GM12864 (cell line): Measurements from ENCODE around the gene RTTN.
"Not testable (repeated sequence)": the region's sequence is repeated elsewhere in the genome, so short reads cannot be mapped to it uniquely, and the experiment has no call there.

Experiments used
- DNase-seq: peaks from one replicate; pipeline ENCODE4 v3.0.0-alpha.2; 2011; ENCODE audit warnings: low read depth
- H3K4me3 ChIP-seq: 2 replicates; pipeline ENCODE4 v1.5.1; 2011; ENCODE audit warnings: mild to moderate bottlenecking, low read depth, low read length, control low read depth
- TF ChIP-seq, protein P1 (sequence below): IDR thresholded peaks from 2 replicates; pipeline ENCODE4 v1.5.1; 2011; ENCODE audit warnings: low read depth, mild to moderate bottlenecking, moderate library complexity, low read length, control low read depth, inconsistent platforms; ENCODE audit errors: missing control alignments

RTTN gene

DNA sequence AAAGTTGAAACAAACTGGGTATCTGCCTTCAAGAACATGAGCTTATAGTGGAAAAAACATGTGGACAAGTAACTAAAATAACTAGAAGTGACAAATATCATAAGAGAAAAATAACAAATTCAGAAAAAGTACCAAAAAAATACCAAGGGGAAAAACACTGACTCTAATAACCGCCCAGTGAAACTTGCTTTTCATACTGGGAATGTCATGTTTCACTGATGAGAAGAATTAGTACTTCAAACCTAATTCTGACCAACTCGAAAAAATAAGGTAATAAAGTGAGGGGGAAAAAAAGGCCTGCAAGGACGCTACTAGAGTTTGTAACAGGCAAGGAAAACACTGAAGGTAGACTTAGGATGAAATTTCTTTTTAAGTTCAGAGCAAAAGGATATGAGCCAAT lies 83.6 kb downstream of the RTTN start:
- no peak overlapping the region for H3K4me3 ChIP-seq
- TF ChIP-seq, protein P1, sequence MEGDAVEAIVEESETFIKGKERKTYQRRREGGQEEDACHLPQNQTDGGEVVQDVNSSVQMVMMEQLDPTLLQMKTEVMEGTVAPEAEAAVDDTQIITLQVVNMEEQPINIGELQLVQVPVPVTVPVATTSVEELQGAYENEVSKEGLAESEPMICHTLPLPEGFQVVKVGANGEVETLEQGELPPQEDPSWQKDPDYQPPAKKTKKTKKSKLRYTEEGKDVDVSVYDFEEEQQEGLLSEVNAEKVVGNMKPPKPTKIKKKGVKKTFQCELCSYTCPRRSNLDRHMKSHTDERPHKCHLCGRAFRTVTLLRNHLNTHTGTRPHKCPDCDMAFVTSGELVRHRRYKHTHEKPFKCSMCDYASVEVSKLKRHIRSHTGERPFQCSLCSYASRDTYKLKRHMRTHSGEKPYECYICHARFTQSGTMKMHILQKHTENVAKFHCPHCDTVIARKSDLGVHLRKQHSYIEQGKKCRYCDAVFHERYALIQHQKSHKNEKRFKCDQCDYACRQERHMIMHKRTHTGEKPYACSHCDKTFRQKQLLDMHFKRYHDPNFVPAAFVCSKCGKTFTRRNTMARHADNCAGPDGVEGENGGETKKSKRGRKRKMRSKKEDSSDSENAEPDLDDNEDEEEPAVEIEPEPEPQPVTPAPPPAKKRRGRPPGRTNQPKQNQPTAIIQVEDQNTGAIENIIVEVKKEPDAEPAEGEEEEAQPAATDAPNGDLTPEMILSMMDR = no peak
- DNase-seq = peak; percentile 21

DNA sequence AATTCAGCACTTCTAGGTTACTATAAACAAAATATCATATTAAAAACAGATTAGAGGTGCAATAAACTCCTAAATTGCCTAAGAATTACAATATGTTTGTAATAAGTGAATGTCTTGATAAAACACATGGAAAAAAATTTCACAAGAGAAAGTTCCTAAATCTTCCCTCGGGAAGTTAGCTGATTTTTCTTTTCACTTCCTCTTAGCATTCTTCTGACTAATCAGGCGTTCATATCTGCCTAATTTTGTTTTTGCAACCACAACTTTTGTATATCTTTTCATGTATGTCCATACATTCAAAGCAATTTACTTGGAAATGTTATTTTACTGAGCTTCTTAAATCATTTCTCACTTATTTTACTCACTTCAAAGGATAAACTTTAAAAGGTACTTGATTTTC lies 88.5 kb downstream of the RTTN start:
- no peak for DNase-seq
- TF ChIP-seq, protein P1 = no peak
- no peak overlapping the region for H3K4me3 ChIP-seq

DNA sequence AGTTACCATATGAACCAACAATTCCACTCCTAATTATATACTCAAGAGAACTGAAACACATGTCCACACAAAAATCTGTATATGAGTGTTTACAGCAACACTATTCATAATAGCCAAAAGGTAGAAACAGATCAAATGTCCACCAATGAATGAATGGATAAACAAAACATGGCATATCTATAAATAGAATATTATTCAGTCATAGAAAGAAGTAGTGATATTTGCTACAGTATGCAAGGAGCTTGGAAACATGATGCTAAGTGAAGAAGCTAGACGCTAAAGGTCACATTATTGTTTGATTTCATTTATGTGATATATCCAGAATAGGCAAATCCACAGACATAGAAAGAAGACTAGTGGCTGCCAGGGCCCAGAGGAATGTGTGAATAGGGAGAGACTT lies 92.0 kb downstream of the RTTN start:
- H3K4me3 ChIP-seq = no peak overlapping the region
- no peak for DNase-seq
- TF ChIP-seq, protein P1 = no peak

DNA sequence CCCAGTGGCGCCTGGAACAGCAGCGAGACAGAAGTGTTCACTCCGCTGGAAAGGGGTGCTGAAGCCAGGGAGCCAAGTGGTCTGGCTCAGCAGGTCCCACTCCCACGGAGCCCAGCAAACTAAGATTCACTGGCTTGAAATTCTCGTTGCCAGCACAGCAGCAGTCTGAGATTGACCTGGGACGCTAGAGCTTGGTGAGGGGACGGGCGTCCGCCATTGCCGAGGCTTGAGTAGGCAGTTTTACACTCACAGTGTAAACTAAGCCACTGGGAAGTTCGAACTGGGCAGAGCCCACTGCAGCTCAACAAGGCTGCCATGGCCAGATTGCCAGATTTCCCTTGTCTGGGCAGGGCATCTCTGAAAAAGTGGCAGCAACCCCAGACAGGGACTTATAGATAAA lies 94.8 kb downstream of the RTTN start:
- TF ChIP-seq, protein P1 = no peak
- DNase-seq = no peak
- no peak overlapping the region for H3K4me3 ChIP-seq

DNA sequence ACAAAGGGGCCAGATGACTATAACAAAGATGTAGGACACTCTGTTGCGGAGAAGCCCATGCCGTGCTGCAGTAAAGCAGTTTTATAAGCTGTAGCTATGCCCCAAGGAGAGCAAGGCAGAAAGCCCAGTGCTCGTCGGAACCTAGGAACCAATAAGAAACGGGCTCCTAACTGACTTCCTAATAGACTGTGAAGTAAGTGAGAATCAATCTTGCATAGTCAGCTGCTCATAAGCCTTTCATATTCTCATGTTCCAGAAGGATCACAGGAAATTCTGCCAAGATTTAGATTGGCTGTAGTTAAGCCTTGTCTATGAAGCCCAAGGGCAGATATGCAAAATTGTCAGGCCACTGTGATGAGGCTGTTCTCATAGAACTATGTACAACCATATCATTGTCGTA lies 98.4 kb downstream of the RTTN start:
- no peak for DNase-seq
- no peak overlapping the region for H3K4me3 ChIP-seq
- TF ChIP-seq, protein P1 = no peak

DNA sequence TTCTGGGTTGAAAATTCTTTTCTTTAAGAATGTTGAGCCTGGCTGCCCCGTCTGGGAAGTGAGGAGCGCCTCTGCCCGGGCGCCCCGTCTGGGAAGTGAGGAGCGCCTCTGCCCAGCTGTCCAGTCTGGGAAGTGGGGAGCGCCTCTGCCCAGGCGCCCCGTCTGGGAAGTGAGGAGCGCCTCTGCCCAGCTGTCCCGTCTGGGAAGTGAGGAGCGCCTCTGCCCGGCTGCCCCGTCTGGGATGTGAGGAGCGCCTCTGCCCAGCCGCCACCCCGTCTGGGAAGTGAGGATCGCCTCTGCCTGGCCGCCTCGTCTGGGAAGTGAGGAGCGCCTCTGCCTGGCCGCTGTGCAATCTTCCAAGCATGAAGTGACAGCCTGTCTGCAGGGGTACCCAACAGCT lies 102.6 kb downstream of the RTTN start:
- not testable (repeated sequence) for H3K4me3 ChIP-seq, DNase-seq

DNA sequence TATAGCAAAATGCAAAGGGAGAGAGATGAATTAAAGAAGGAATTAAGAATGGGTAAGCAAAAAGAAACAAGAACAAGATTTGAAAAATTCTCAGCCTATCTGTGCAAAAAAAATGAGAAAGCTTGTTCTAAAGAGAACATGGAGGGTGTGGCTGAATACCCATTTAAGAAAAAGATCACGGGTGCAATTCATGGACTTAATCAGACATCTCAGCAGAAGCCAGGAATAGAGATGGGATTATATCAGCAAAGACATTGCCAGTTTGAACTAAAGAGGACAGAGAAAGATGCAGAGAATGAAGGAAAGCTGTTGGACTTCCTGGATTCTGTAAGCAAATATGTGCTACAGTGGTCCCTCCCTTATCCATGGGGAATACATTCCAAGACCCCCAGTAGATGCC lies 115.6 kb downstream of the RTTN start:
- TF ChIP-seq, protein P1 = no peak
- H3K4me3 ChIP-seq = no peak overlapping the region
- DNase-seq = no peak

DNA sequence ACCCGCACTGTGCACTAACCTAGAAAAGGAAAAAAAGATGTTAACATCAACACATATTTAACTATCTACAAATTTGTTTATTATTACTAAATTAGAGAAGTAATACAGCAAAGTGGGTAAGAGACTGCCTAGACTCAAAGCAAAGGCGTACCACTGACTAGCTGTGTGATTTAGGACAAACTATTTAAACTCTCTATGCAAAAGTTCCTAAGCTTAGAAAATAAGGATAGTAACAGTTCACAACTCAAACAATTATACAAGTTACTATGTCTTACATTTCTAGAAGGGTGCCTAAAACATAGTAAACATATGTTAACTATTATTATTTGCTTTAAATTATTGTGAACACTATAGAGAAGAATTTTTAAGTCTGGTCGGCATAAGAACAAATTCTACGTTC lies 119.4 kb downstream of the RTTN start:
- TF ChIP-seq, protein P1 = no peak
- H3K4me3 ChIP-seq = no peak overlapping the region
- DNase-seq = no peak
